ENCODE data around the gene AP2M1. TPM values are rescaled to one million over a fixed set of nuclear protein-coding genes. Genes with fewer than 3 reads are reported as not detected.

AP2M1 gene
- total RNA-seq (100 to 1,000 TPM; 249 to 250 TPM), polyA plus RNA-seq (100 to 1,000 TPM; 234 to 237 TPM)
- long read RNA-seq, donor 1, transcript AP2M1-202 (11 exons, 2,091 nt): major isoform, 516 of 1,383 reads
- long read RNA-seq, donor 1, transcript AP2M1-207 (10 exons, 1,950 nt): minor isoform, 30 of 1,383 reads
- long read RNA-seq, donor 1, partial matches to known transcripts: 121 of 1,383 reads
- long read RNA-seq, donor 1, other reads (novel, unspliced or antisense): 714 of 1,383 reads
- long read RNA-seq, donor 2, transcript AP2M1-202 (11 exons, 2,091 nt): major isoform, 78 of 256 reads
- long read RNA-seq, donor 2, partial matches to known transcripts: 31 of 256 reads
- long read RNA-seq, donor 2, other reads (novel, unspliced or antisense): 143 of 256 reads

- intact Hi-C loops (cut with DNase I): loop anchor here in 1 of 2 donors (5.0 kb wide), 1 partner anchor 72 kb away; the partner anchor contains the start of genes ALG3 and EEF1AKMT4
- Histone ChIP-seq H3K27me3 (ENCODE audit: control insufficient read depth in 1 of 2, insufficient read depth in 2 of 2, low read length in 1 of 2) (no peaks in the 10 kb centered on the region), H3K9me3 (ENCODE audit: control insufficient read depth, low read length) (no peaks in the 10 kb centered on the region), H3K4me1 (ENCODE audit: control insufficient read depth in 1 of 2, insufficient read depth in 2 of 2, low read length in 2 of 2) (no peaks in the 10 kb centered on the region), H3K36me3 (ENCODE audit: control insufficient read depth in 1 of 2, insufficient read depth in 2 of 2, low read length in 1 of 2) (peaks cover 3 to 11% of the 10 kb centered on the region in 2 donors), H3K27ac (ENCODE audit: low read depth in 1 of 2, low read length in 2 of 2) (peak within 1 kb of the TSS in 1 of 2 donors; percentile 74), H3K4me3 (ENCODE audit: low read length in 2 of 2) (peak within 1 kb of the TSS; percentile 76 to 93)
- WGBS, 2 donors: 0% methylated on average over 54 to 73 of the region's 73 CpGs
- ATAC-seq (ENCODE audit: low FRiP score) (peak; percentile 96), DNase-seq (peak; percentile 99)
These were observed at the start of gene AP2M1 for GRCh38 chr3:184174646-184175492. TSS of gene AP2M1 (plus strand) at chr3:184174855. CDS start at chr3:184176994, 2,139 bp downstream.

DNA sequence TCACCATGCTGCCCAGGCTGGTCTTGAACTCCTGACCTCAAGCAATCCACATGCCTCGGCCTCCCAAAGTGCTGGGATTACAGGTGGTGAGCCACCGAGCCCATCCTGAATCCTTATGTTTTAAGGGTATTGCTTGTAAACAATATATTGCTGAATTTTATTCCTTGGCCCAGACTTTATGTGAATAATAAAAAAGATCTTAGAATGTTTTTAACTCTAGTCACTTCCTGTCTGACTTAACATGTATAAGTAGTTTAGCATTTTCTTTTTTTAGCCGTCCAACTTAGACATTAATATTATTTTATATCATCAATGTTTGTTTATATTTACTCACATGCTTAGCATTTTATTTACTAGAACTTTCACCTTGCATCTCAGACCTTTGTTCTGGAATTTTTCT, 48.6 kb upstream of the AP2M1 start:
- Histone ChIP-seq H3K27me3 (ENCODE audit: control insufficient read depth in 1 of 2, insufficient read depth in 2 of 2, low read length in 1 of 2) (no peaks in the 10 kb centered on the region), H3K9me3 (ENCODE audit: control insufficient read depth, low read length) (no peaks in the 10 kb centered on the region), H3K27ac (ENCODE audit: low read depth in 1 of 2, low read length in 2 of 2) (no peak overlapping the region), H3K4me1 (ENCODE audit: control insufficient read depth in 1 of 2, insufficient read depth in 2 of 2, low read length in 2 of 2) (no peaks in the 10 kb centered on the region), H3K36me3 (ENCODE audit: control insufficient read depth in 1 of 2, insufficient read depth in 2 of 2, low read length in 1 of 2) (no peaks in the 10 kb centered on the region), H3K4me3 (ENCODE audit: low read length in 2 of 2) (no peak overlapping the region)
- intact Hi-C loops (cut with DNase I): no loop called here
- 63 to 68% methylated on average over 3 of the region's 3 CpGs for WGBS, 2 donors
- DNase-seq (no peak), ATAC-seq (ENCODE audit: low FRiP score) (no peak)

DNA sequence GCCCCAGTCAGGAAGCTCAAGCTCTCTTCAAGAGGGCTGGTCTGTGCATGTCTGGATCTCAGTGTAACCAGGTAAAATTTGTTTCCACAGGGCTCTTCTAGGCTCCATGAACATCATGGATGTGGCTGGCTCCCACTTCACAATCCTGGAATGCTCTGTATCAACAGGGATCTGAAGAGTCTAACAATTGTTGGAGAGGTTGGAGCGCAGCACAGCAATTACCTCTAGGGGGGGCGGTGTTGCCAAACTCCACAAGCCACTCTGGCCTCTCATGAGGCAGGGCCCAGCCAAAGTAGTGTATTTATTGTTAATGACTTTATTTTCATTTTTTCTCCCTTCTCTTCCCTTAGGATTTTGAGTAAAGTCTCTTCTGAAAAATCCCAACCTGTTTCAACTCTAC, 45.6 kb upstream of the AP2M1 start:
- no peaks in the 10 kb centered on the region for H3K9me3 ChIP-seq (ENCODE audit: control insufficient read depth, low read length)
- no peaks in the 10 kb centered on the region for H3K36me3 ChIP-seq (ENCODE audit: control insufficient read depth in 1 of 2, insufficient read depth in 2 of 2, low read length in 1 of 2)
- no peaks in the 10 kb centered on the region for H3K27me3 ChIP-seq (ENCODE audit: control insufficient read depth in 1 of 2, insufficient read depth in 2 of 2, low read length in 1 of 2)
- ATAC-seq (ENCODE audit: low FRiP score) (no peak), DNase-seq (no peak)
- no peak overlapping the region for H3K4me3 ChIP-seq (ENCODE audit: low read length in 2 of 2)
- 33 to 35% methylated on average over 2 of the region's 2 CpGs for WGBS, 2 donors
- no peaks in the 10 kb centered on the region for H3K4me1 ChIP-seq (ENCODE audit: control insufficient read depth in 1 of 2, insufficient read depth in 2 of 2, low read length in 2 of 2)
- no peak overlapping the region for H3K27ac ChIP-seq (ENCODE audit: low read depth in 1 of 2, low read length in 2 of 2)
- intact Hi-C loops (cut with DNase I): no loop called here

GRCh38 chr3:184132945-184133344, 41.7 kb upstream of the AP2M1 start:
- H3K4me3 ChIP-seq (ENCODE audit: low read length in 2 of 2): no peak overlapping the region
- no peaks in the 10 kb centered on the region for H3K27me3 ChIP-seq (ENCODE audit: control insufficient read depth in 1 of 2, insufficient read depth in 2 of 2, low read length in 1 of 2)
- no peak for ATAC-seq (ENCODE audit: low FRiP score)
- H3K27ac ChIP-seq (ENCODE audit: low read depth in 1 of 2, low read length in 2 of 2): no peak overlapping the region
- intact Hi-C loops (cut with DNase I): loop anchor here (5.0 to 10.0 kb wide), 4 partner anchors 91 to 236 kb away; partner anchors contain the start of genes ABCC5 (in 1 of the 2), ALG3 (in 1 of the 2) and EEF1AKMT4 (in 1 of the 2)
- no peaks in the 10 kb centered on the region for H3K36me3 ChIP-seq (ENCODE audit: control insufficient read depth in 1 of 2, insufficient read depth in 2 of 2, low read length in 1 of 2)
- DNase-seq: no peak
- H3K4me1 ChIP-seq (ENCODE audit: control insufficient read depth in 1 of 2, insufficient read depth in 2 of 2, low read length in 2 of 2): no peaks in the 10 kb centered on the region
- 94% methylated on average over 4 of the region's 4 CpGs for WGBS, 2 donors
- H3K9me3 ChIP-seq (ENCODE audit: control insufficient read depth, low read length): no peaks in the 10 kb centered on the region

GRCh38 chr3:184133840-184134745, 40.6 kb upstream of the AP2M1 start:
- DNase-seq: peak; percentile 91 to 94
- H3K4me3 ChIP-seq (ENCODE audit: low read length in 2 of 2): peak overlapping the region; percentile 30 to 75
- peak overlapping the region; percentile 8 to 31 for H3K27ac ChIP-seq (ENCODE audit: low read depth in 1 of 2, low read length in 2 of 2)
- 0 to 1% methylated on average over 37 of the region's 37 CpGs for WGBS, 2 donors
- H3K4me1 ChIP-seq (ENCODE audit: control insufficient read depth in 1 of 2, insufficient read depth in 2 of 2, low read length in 2 of 2): no peaks in the 10 kb centered on the region
- peak; percentile 88 for ATAC-seq (ENCODE audit: low FRiP score)
- no peaks in the 10 kb centered on the region for H3K9me3 ChIP-seq (ENCODE audit: control insufficient read depth, low read length)
- H3K27me3 ChIP-seq (ENCODE audit: control insufficient read depth in 1 of 2, insufficient read depth in 2 of 2, low read length in 1 of 2): no peaks in the 10 kb centered on the region
- intact Hi-C loops (cut with DNase I): loop anchor here (1.0 to 10.0 kb wide), 6 partner anchors 51 to 237 kb away; partner anchors contain the start of genes EEF1AKMT4 (in 2 of the 2), ABCC5 (in 1 of the 2) and ALG3 (in 1 of the 2)
- H3K36me3 ChIP-seq (ENCODE audit: control insufficient read depth in 1 of 2, insufficient read depth in 2 of 2, low read length in 1 of 2): no peaks in the 10 kb centered on the region

DNA sequence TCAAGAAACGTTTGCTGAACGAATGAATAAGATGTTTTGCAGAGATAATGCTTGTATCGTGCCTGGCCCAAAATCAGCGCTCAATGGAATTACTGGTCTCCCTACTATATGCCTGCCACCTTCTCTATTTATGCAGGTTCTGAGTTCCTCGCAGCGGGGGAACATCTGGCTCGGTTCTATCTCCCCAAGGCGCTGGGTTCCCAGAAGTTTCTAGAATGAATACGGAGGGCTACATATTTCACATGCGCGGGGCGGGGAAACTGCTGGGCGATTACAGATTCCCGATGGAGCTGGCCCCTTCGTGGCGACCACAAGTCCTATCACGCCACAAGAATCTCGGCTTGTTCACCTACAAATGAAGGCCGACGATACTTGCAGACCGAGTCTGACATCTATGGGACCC, 39.9 kb upstream of the AP2M1 start:
- Histone ChIP-seq H3K4me1 (ENCODE audit: control insufficient read depth in 1 of 2, insufficient read depth in 2 of 2, low read length in 2 of 2) (no peaks in the 10 kb centered on the region), H3K27ac (ENCODE audit: low read depth in 1 of 2, low read length in 2 of 2) (peak overlapping the region in 1 of 2 donors; percentile 15), H3K9me3 (ENCODE audit: control insufficient read depth, low read length) (no peaks in the 10 kb centered on the region), H3K27me3 (ENCODE audit: control insufficient read depth in 1 of 2, insufficient read depth in 2 of 2, low read length in 1 of 2) (no peaks in the 10 kb centered on the region), H3K4me3 (ENCODE audit: low read length in 2 of 2) (peak overlapping the region; percentile 30 to 75), H3K36me3 (ENCODE audit: control insufficient read depth in 1 of 2, insufficient read depth in 2 of 2, low read length in 1 of 2) (no peaks in the 10 kb centered on the region)
- no peak for DNase-seq
- 0% methylated on average over 21 of the region's 21 CpGs for WGBS, 2 donors
- ATAC-seq (ENCODE audit: low FRiP score): peak; percentile 19
- intact Hi-C loops (cut with DNase I): loop anchor here (1.0 to 10.0 kb wide), 7 partner anchors 50 to 237 kb away; partner anchors contain the start of genes EEF1AKMT4 (in 2 of the 2), ABCC5 (in 1 of the 2), ABCF3 (in 1 of the 2) and ALG3 (in 1 of the 2)

DNA sequence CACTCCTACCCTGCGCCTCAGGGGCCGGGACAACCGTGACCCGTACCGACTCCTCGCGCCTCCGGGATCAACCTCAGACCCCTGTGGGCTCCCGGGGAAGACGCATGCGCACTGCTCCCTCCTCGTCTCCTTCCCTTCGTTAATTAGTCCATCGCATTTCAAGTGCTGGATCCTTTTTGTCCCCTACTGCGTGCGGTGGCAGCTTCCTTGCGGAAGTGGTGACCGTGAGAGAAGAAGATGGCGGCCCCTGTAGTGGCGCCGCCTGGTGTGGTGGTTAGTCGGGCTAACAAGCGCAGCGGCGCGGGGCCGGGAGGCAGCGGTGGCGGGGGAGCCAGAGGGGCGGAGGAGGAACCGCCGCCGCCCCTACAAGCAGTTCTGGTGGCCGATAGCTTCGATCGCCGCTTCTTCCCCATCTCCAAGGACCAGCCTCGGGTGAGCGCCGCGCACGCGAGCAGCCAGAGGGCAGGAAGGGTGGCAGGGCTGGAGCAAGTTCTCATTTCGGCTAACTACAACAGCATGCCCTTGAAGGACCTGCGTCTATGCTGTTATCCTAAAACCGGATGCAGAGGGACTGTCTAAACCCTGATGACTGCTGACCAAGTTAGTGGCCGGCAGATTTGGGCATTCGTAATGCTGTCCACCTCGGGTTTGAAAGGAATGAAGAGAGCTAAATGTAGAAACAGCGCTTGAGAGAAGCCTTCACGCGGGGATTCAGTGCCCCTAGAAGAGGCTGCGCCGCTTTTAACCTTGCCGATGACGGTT, 39.3 kb upstream of the AP2M1 start, which contains the start of gene EIF2B5:
Gene EIF2B5 (plus strand): TSS at position 210 of the 762 bp plus-strand sequence. CDS start 28 bp downstream, at position 238.
- Histone ChIP-seq H3K4me1 (ENCODE audit: control insufficient read depth in 1 of 2, insufficient read depth in 2 of 2, low read length in 2 of 2) (no peaks in the 10 kb centered on the region), H3K4me3 (ENCODE audit: low read length in 2 of 2) (peak within 1 kb of the TSS; percentile 30 to 75), H3K9me3 (ENCODE audit: control insufficient read depth, low read length) (no peaks in the 10 kb centered on the region), H3K27me3 (ENCODE audit: control insufficient read depth in 1 of 2, insufficient read depth in 2 of 2, low read length in 1 of 2) (no peaks in the 10 kb centered on the region), H3K27ac (ENCODE audit: low read depth in 1 of 2, low read length in 2 of 2) (peak within 1 kb of the TSS; percentile 12 to 31), H3K36me3 (ENCODE audit: control insufficient read depth in 1 of 2, insufficient read depth in 2 of 2, low read length in 1 of 2) (peaks cover 0 to under 1% of the 10 kb centered on the region in 2 donors)
- intact Hi-C loops (cut with DNase I): loop anchor here (2.0 to 10.0 kb wide), 4 partner anchors 49 to 121 kb away; partner anchors contain the start of genes ABCC5 (in 1 of the 2), ABCF3 (in 1 of the 2), ALG3 (in 1 of the 2) and EEF1AKMT4 (in 1 of the 2)
- peak; percentile 97 for ATAC-seq (ENCODE audit: low FRiP score)
- peak; percentile 94 to 97 for DNase-seq
- 0% methylated on average over 53 to 56 of the region's 56 CpGs for WGBS, 2 donors

Data from aorta (tissue), 5 donors.